A673 (cell line): ENCODE results near the gene CDK17. TPM values are rescaled to one million over a fixed set of nuclear protein-coding genes. Genes with fewer than 3 reads are reported as not detected.

Source experiments
- BruUV-seq: library from RNA; stranded (reverse); fragments of 400-500 nt; replicated peaks from 2 replicates; lab custom pipeline; 2021; lab: Mats Ljungman, UMichigan
- CTCF ChIA-PET: fragments of 300-600 bp; sonication (Branson Sonifier 250); formaldehyde crosslinking; loops from one replicate; lab custom pipeline; 2022; ENCODE audit warnings: antibody characterized with exemption; lab: Charles Lee
- POLR2A ChIA-PET: fragments of 300-600 bp; sonication (Branson Sonifier 250); formaldehyde crosslinking; loops from one replicate; lab custom pipeline; 2022; ENCODE audit warnings: antibody characterized with exemption; ENCODE audit not compliant: low non-redundant PET; lab: Charles Lee
- DNase-seq: peaks from one replicate; pipeline ENCODE4 v3.0.0-alpha.2; 2015; ENCODE audit warnings: low spot score
- H3K27ac ChIP-seq: fragments of 200-600 bp; sonication (generic); 2 replicates; pipeline ENCODE4 v1.5.1; 2016; ENCODE audit warnings: mixed run types, low read depth, mild to moderate bottlenecking, mixed read lengths, antibody characterized with exemption, low read length; ENCODE audit not compliant: poor library complexity, severe bottlenecking
- H3K27me3 ChIP-seq: fragments of 200-600 bp; sonication (generic); replicated peaks from 2 replicates; pipeline ENCODE4 v1.6.1; 2017; ENCODE audit warnings: mixed run types, low read depth, mild to moderate bottlenecking, mixed read lengths, antibody characterized with exemption, low read length; ENCODE audit not compliant: insufficient read depth, poor library complexity
- H3K36me3 ChIP-seq: fragments of 200-600 bp; sonication (generic); 2 replicates; pipeline ENCODE4 v1.6.1; 2016; ENCODE audit warnings: mixed run types, mild to moderate bottlenecking, mixed read lengths, antibody characterized with exemption, low read length; ENCODE audit not compliant: insufficient read depth, poor library complexity, severe bottlenecking
- H3K4me1 ChIP-seq: fragments of 200-600 bp; sonication (generic); 2 replicates; pipeline ENCODE4 v1.6.1; 2017; ENCODE audit warnings: mixed run types, mild to moderate bottlenecking, mixed read lengths, antibody characterized with exemption, low read length; ENCODE audit not compliant: insufficient read depth, poor library complexity, severe bottlenecking
- H3K4me3 ChIP-seq: fragments of 200-600 bp; sonication (generic); 2 replicates; pipeline ENCODE4 v1.5.1; 2016; ENCODE audit warnings: low read depth, mixed run types, mild to moderate bottlenecking, mixed read lengths, low read length; ENCODE audit not compliant: poor library complexity, severe bottlenecking
- H3K9me3 ChIP-seq: fragments of 200-600 bp; sonication (generic); 2 replicates; pipeline ENCODE4 v1.6.1; 2016; ENCODE audit warnings: mixed run types, low read depth, mild to moderate bottlenecking, mixed read lengths, antibody characterized with exemption, low read length; ENCODE audit not compliant: poor library complexity, severe bottlenecking
- CTCF ChIP-seq: fragments of 300-800, 200-600 bp; sonication (generic); conservative IDR thresholded peaks from 2 replicates; pipeline ENCODE4 v1.5.1; 2017; ENCODE audit warnings: low read depth, mild to moderate bottlenecking, antibody characterized with exemption, low read length, moderate library complexity, mixed read lengths
- EZH2 ChIP-seq: fragments of 200-600 bp; sonication (generic); IDR thresholded peaks from 2 replicates; pipeline ENCODE4 v1.6.1; 2017; ENCODE audit warnings: borderline replicate concordance, low read depth, mild to moderate bottlenecking, mixed read lengths, antibody characterized with exemption, low read length; ENCODE audit not compliant: poor library complexity, severe bottlenecking
- intact Hi-C: fragments of 100-400 bp; cut with micrococcal nuclease; formaldehyde crosslinking; loops from one replicate; pipeline ENCODE4 v1.10.0; 2022; ENCODE audit not compliant: unreplicated experiment
- total RNA-seq: library from RNA; stranded (reverse); gene quantifications from 2 replicates; pipeline ENCODE4 v1.2.3, GENCODE V29; 2021

Gene CDK17
- total RNA-seq, 1 experiment from 2014 or later, result 34.8 TPM

- Histone ChIP-seq H3K4me3 (no peak overlapping the region), H3K27ac (no peak overlapping the region), H3K27me3 (no peaks in the 10 kb centered on the region), H3K9me3 (peaks cover 18% of the 10 kb centered on the region), H3K4me1 (no peaks in the 10 kb centered on the region), H3K36me3 (no peaks in the 10 kb centered on the region)
- POLR2A ChIA-PET, result no interaction called here
- no TSS peak for BruUV-seq
- no peak for DNase-seq
- TF ChIP-seq CTCF (no peak), EZH2 (no peak)
- CTCF ChIA-PET, result no interaction called here
- intact Hi-C loops, result no loop called here
Measured at GRCh38 chr12:96338852-96339471, 61.3 kb downstream of the CDK17 start.

GRCh38 chr12:96337953-96338352 is 62.3 kb downstream of the CDK17 start:
- no peak for DNase-seq
- TF ChIP-seq EZH2 (no peak), CTCF (no peak)
- POLR2A ChIA-PET, result no interaction called here
- Histone ChIP-seq H3K4me3 (no peak overlapping the region), H3K27ac (no peak overlapping the region), H3K4me1 (no peaks in the 10 kb centered on the region), H3K27me3 (no peaks in the 10 kb centered on the region), H3K9me3 (peaks cover 12% of the 10 kb centered on the region), H3K36me3 (no peaks in the 10 kb centered on the region)
- BruUV-seq, result no TSS peak
- intact Hi-C loops, result no loop called here
- CTCF ChIA-PET, result no interaction called here

GRCh38 chr12:96336489-96336888 is 63.8 kb downstream of the CDK17 start:
- DNase-seq, result no peak
- intact Hi-C loops, result no loop called here
- POLR2A ChIA-PET, result no interaction called here

More at GRCh38 chr12:96336489-96336888, 63.8 kb downstream of the CDK17 start:
- no peak for TF ChIP-seq CTCF
- no peak for TF ChIP-seq EZH2
- H3K27ac ChIP-seq, result no peak overlapping the region
- no peaks in the 10 kb centered on the region for H3K27me3 ChIP-seq
- no peaks in the 10 kb centered on the region for H3K36me3 ChIP-seq
- CTCF ChIA-PET, result no interaction called here
- peaks cover 12% of the 10 kb centered on the region for H3K9me3 ChIP-seq
- no TSS peak for BruUV-seq
- H3K4me1 ChIP-seq, result no peaks in the 10 kb centered on the region
- no peak overlapping the region for H3K4me3 ChIP-seq
